GM18951 (cell line): ENCODE data around the gene IL7R.
"Not testable (repeated sequence)": the region's sequence is repeated elsewhere in the genome, so short reads cannot be mapped to it uniquely, and the experiment has no call there.

Source experiments
- POLR2A ChIP-seq: IDR thresholded peaks from 4 replicates; pipeline ENCODE4 v1.6.1; 2011; ENCODE audit warnings: mild to moderate bottlenecking; ENCODE audit not compliant: insufficient read length, insufficient read depth; ENCODE audit errors: extremely low read depth
- in situ Hi-C: fragments of 300-500 bp; cut with MboI; formaldehyde crosslinking; loops from one replicate; pipeline ENCODE4 v1.12.0; 2022; ENCODE audit warnings: low sequenced_read_pairs, mixed read lengths, inconsistent platforms; ENCODE audit not compliant: unreplicated experiment

Gene IL7R

GRCh38 chr5:35826056-35826455, 30.6 kb upstream of the IL7R start:
- TF ChIP-seq POLR2A = no peak
- in situ Hi-C loops = no loop called here

- TF ChIP-seq POLR2A = no peak
- in situ Hi-C loops = no loop called here
Measured at GRCh38 chr5:35826554-35826953, 30.1 kb upstream of the IL7R start.

- no peak for TF ChIP-seq POLR2A
- in situ Hi-C loops = no loop called here
Measured at GRCh38 chr5:35828082-35828598, 28.6 kb upstream of the IL7R start.

GRCh38 chr5:35830587-35830986, 26.1 kb upstream of the IL7R start:
- in situ Hi-C loops = no loop called here
- TF ChIP-seq POLR2A = no peak

GRCh38 chr5:35832762-35833161, 23.9 kb upstream of the IL7R start:
- in situ Hi-C loops = no loop called here
- no peak for TF ChIP-seq POLR2A

- TF ChIP-seq POLR2A = no peak
- in situ Hi-C loops = no loop called here
Measured at GRCh38 chr5:35833224-35833623, 23.5 kb upstream of the IL7R start.

- in situ Hi-C loops = no loop called here
- TF ChIP-seq POLR2A = no peak
Measured at GRCh38 chr5:35835796-35836742, 20.6 kb upstream of the IL7R start.

- no peak for TF ChIP-seq POLR2A
- in situ Hi-C loops = no loop called here
Measured at GRCh38 chr5:35838370-35839042, 18.2 kb upstream of the IL7R start.

GRCh38 chr5:35842856-35843255, 13.8 kb upstream of the IL7R start:
- in situ Hi-C loops = no loop called here
- TF ChIP-seq POLR2A = no peak

- in situ Hi-C loops = not testable (repeated sequence)
Measured at GRCh38 chr5:35845508-35845907, 11.2 kb upstream of the IL7R start.

GRCh38 chr5:35847491-35847890, 9.2 kb upstream of the IL7R start:
- in situ Hi-C loops = no loop called here
- no peak for TF ChIP-seq POLR2A

- TF ChIP-seq POLR2A = no peak
- in situ Hi-C loops = no loop called here
Measured at GRCh38 chr5:35847961-35848360, 8.7 kb upstream of the IL7R start.

- in situ Hi-C loops = no loop called here
- no peak for TF ChIP-seq POLR2A
Measured at GRCh38 chr5:35849860-35850259, 6.8 kb upstream of the IL7R start.
